HepG2 (cell line): Measurements from ENCODE around the gene NEDD4. TPM values are rescaled to one million over a fixed set of nuclear protein-coding genes. Genes with fewer than 3 reads are reported as not detected.

Experiments
- ATAC-seq: fragments of 200-7000 bp; cut with Tn5 transposase; 3 replicates; pipeline ENCODE4 v1.9.1; 2020; ENCODE audit warnings: mild to moderate bottlenecking, moderate library complexity
- BruUV-seq: library from RNA; stranded (reverse); fragments of 400-500 nt; replicated peaks from 2 replicates; lab custom pipeline; 2021; lab: Mats Ljungman, UMichigan
- CTCF ChIA-PET: fragments of 300-600 bp; formaldehyde crosslinking; extraction: SDS; loops from one replicate; lab custom pipeline; 2021; ENCODE audit warnings: low total read pairs, inconsistent platforms, low intra/inter-chr PET ratio; lab: Yijun Ruan, JAX
- POLR2A ChIA-PET: fragments of 350-600 bp; sonication (Branson Sonifier 250); formaldehyde crosslinking; loops from one replicate; lab custom pipeline; 2020; ENCODE audit warnings: antibody characterized with exemption, inconsistent platforms; lab: Yijun Ruan, JAX
- DNase-seq: peaks from one replicate; pipeline ENCODE4 v3.0.0-alpha.2; 2015; ENCODE audit warnings: low spot score
- FAIRE-seq: peaks from 3 replicates; lab custom pipeline; 2011; peaks lifted over from hg19 to GRCh38; lab: Jason Lieb, UNC
- H2AFZ ChIP-seq: one replicate; pipeline ENCODE4 v1.6.1; 2011; ENCODE audit warnings: low read length, inconsistent platforms
- H3K27ac ChIP-seq: fragments of 300-600 bp; 3 replicates; pipeline ENCODE4 v1.8.0; 2011; ENCODE audit warnings: mixed run types, mild to moderate bottlenecking, mixed read lengths, low read length, inconsistent platforms; ENCODE audit not compliant: insufficient read depth; ENCODE audit errors: extremely low read length
- H3K27me3 ChIP-seq, 2 experiments: fragments of 200-600 bp in 1 of 2; 2 replicates in 1 of 2; 3 replicates in 1 of 2; pipeline versions ENCODE4 v1.6.0 to v1.8.0; 2011; ENCODE audit warnings: low read length in 2 of 2, mild to moderate bottlenecking in 2 of 2, moderate library complexity in 2 of 2, inconsistent platforms in 1 of 2; ENCODE audit not compliant: insufficient read depth in 2 of 2, control insufficient read depth in 1 of 2
- H3K36me3 ChIP-seq, 2 experiments: fragments of 200-600 bp in 1 of 2; replicated peaks in 1 of 2; 2 replicates in 1 of 2; 3 replicates in 1 of 2; pipeline versions ENCODE4 v1.5.1 to v1.8.0; 2011; ENCODE audit warnings: low read length in 2 of 2, inconsistent platforms in 1 of 2; ENCODE audit not compliant: insufficient read depth in 2 of 2, control insufficient read depth in 1 of 2
- H3K4me1 ChIP-seq: 2 replicates; pipeline ENCODE4 v1.5.1; 2012; ENCODE audit warnings: low read length, inconsistent platforms; ENCODE audit not compliant: insufficient read depth
- H3K4me2 ChIP-seq: 2 replicates; pipeline ENCODE4 v1.6.0; 2011; ENCODE audit warnings: low read depth, low read length, inconsistent platforms
- H3K4me3 ChIP-seq, 3 experiments: fragments of 200-600 bp in 1 of 3; sonication (generic), shearing (Covaris generic) in 1 of 3; replicated peaks in 1 of 3; 2 replicates each; pipeline ENCODE4 v1.5.1; 2011 to 2016; ENCODE audit warnings: low read length in 3 of 3, inconsistent platforms in 2 of 3, low read depth in 2 of 3, mild to moderate bottlenecking in 2 of 3, control low read depth in 1 of 3, mixed read lengths in 1 of 3; ENCODE audit not compliant: insufficient read depth in 1 of 3
- H3K79me2 ChIP-seq: one replicate; pipeline ENCODE4 v1.6.1; 2011; ENCODE audit warnings: low read length, inconsistent platforms; ENCODE audit not compliant: insufficient read depth
- H3K9ac ChIP-seq: 2 replicates; pipeline ENCODE4 v1.6.0; 2011; ENCODE audit warnings: mild to moderate bottlenecking, low read depth, low read length, inconsistent platforms; ENCODE audit not compliant: insufficient read depth
- H3K9me3 ChIP-seq: 2 replicates; pipeline ENCODE4 v1.5.1; 2012; ENCODE audit warnings: mild to moderate bottlenecking, low read length
- H4K20me1 ChIP-seq: 2 replicates; pipeline ENCODE4 v1.6.0; 2011; ENCODE audit warnings: inconsistent platforms, mild to moderate bottlenecking, low read length, moderate library complexity; ENCODE audit not compliant: insufficient read depth
- ELF1 ChIP-seq: sonication (generic); formaldehyde crosslinking; IDR thresholded peaks from 2 replicates; pipeline ENCODE4 v1.4.0; 2020; ENCODE audit warnings: missing genetic modification reagents
- GABPA ChIP-seq, 2 experiments: IDR thresholded peaks; 2 replicates each; pipeline ENCODE4 v1.6.1; 2011 to 2016; ENCODE audit warnings: low read depth in 2 of 2, low read length in 1 of 2, missing biosample characterization in 1 of 2, missing genetic modification characterization in 1 of 2
- HMGXB4 ChIP-seq, 2 experiments: sonication (generic) in 1 of 2; formaldehyde crosslinking in 1 of 2; IDR thresholded peaks; 2 replicates each; pipeline versions ENCODE4 v1.4.0 to v1.6.1; 2018 to 2020; ENCODE audit warnings: missing genetic modification reagents in 2 of 2, borderline replicate concordance in 1 of 2, low read depth in 1 of 2, mild to moderate bottlenecking in 1 of 2, missing biosample characterization in 1 of 2
- HNF1B ChIP-seq: sonication (generic); formaldehyde crosslinking; IDR thresholded peaks from 2 replicates; pipeline ENCODE4 v1.5.1; 2020; ENCODE audit warnings: mild to moderate bottlenecking, moderate library complexity, missing genetic modification reagents
- POGZ ChIP-seq: sonication (generic); formaldehyde crosslinking; IDR thresholded peaks from 2 replicates; pipeline ENCODE4 v1.4.0; 2020; ENCODE audit warnings: mild to moderate bottlenecking, missing genetic modification reagents
- ZNF407 ChIP-seq: sonication (generic); formaldehyde crosslinking; IDR thresholded peaks from one replicate; pipeline ENCODE4 v1.5.1; 2020; ENCODE audit warnings: mild to moderate bottlenecking, missing genetic modification reagents; ENCODE audit errors: not compliant biosample characterization
- ZNF414 ChIP-seq: sonication (generic); formaldehyde crosslinking; IDR thresholded peaks from 2 replicates; pipeline ENCODE4 v1.5.0; 2020; ENCODE audit warnings: missing genetic modification reagents
- ZNF747 ChIP-seq: sonication (generic); formaldehyde crosslinking; IDR thresholded peaks from 2 replicates; pipeline ENCODE4 v1.8.1; 2023; ENCODE audit warnings: missing genetic modification reagents, mild to moderate bottlenecking, borderline replicate concordance
- WGBS: methylation state at CpG from one replicate; pipeline ENCODE4 v1.1.6; 2017; ENCODE audit warnings: low lambda C conversion rate; 5-methylcytosine and 5-hydroxymethylcytosine counted together
- in situ Hi-C: cut with HindIII; loops from 2 replicates; pipeline ENCODE4 v1.10.0; 2017; ENCODE audit warnings: low pct_unique_long_range_greater_than_20kb; ENCODE audit not compliant: extremely low pct_ligation_motif_present
- intact Hi-C: fragments of 100-400 bp; cut with micrococcal nuclease; formaldehyde crosslinking; loops from one replicate; pipeline ENCODE4 v1.10.0; 2022; ENCODE audit not compliant: unreplicated experiment
- polyA plus RNA-seq, 8 experiments: library from polyadenylated mRNA; depleted of rRNA in 3 of 8; stranded (reverse) in 7 of 8; unstranded in 1 of 8; fragments of >200 nt; fragmentation: Illumina TruSeq in 4 of 8; extraction: Trizol in 4 of 8; gene quantifications; 2 replicates each; pipeline versions ENCODE4 v1.2.1 to v1.2.3, GENCODE V29; 2011 to 2016; ENCODE audit warnings: low read depth in 4 of 8, missing spikeins in 1 of 8, mixed read lengths in 1 of 8; ENCODE audit not compliant: insufficient read depth in 1 of 8
- total RNA-seq, 5 experiments: library from RNA; depleted of rRNA; stranded (reverse); fragments of >200 nt; fragmentation: Illumina TruSeq; extraction: Trizol; gene quantifications; 2 replicates each; pipeline ENCODE4 v1.2.3, GENCODE V29; 2016; ENCODE audit warnings: low read depth in 1 of 5

NEDD4 gene
- total and polyA plus RNA-seq, 2 of the 13 experiments (the other 11 are each of a cell fraction or from before 2014, with no cell fraction given) = 10.4 to 13.0 TPM

GRCh38 chr15:55897560-55898336, 95.7 kb downstream of the NEDD4 start:
- H4K20me1 ChIP-seq = no peaks in the 10 kb centered on the region
- peak; percentile 90 for ATAC-seq
- FAIRE-seq = peak; percentile 71
- POLR2A ChIA-PET = interaction anchor here (0.8 kb wide), 1 partner anchor 96 kb away, joined by 3 read pairs; no protein-coding TSS in a partner anchor
- H3K27me3 ChIP-seq = no peaks in the 10 kb centered on the region
- intact Hi-C loops (no loop called here), in situ Hi-C loops (no loop called here)
- CTCF ChIA-PET = interaction anchor here (1.2 kb wide), 1 partner anchor 155 kb away, joined by 3 read pairs; no protein-coding TSS in a partner anchor
- H3K4me2 ChIP-seq = no peak overlapping the region
- no peaks in the 10 kb centered on the region for H3K36me3 ChIP-seq
- H2AFZ ChIP-seq = no peak overlapping the region
- WGBS = 61% methylated on average over 6 of the region's 6 CpGs
- BruUV-seq = no TSS peak
- no peaks in the 10 kb centered on the region for H3K79me2 ChIP-seq
- peak; percentile 41 for DNase-seq
- no peak overlapping the region for H3K27ac ChIP-seq
- H3K4me3 ChIP-seq = no peak overlapping the region
- H3K9me3 ChIP-seq = no peaks in the 10 kb centered on the region
- no peak overlapping the region for H3K9ac ChIP-seq
- peaks cover 5% of the 10 kb centered on the region for H3K4me1 ChIP-seq
- TF ChIP-seq ELF1 (CRISPR knock-in tag) (peak; percentile 52; the same call in 1 of the 2 replicates), ZNF414 (no peak), POGZ (CRISPR knock-in tag) (no peak), GABPA (IDR thresholded peaks at IDR 0.05; ENCODE audit: low read depth, low read length) (no peak), GABPA (CRISPR knock-in tag; IDR thresholded peaks at IDR 0.05; ENCODE audit: low read depth) (peak; percentile 67), HNF1B (CRISPR knock-in tag) (peak; percentile 38; the same call in 1 of the 2 replicates), HMGXB4 (CRISPR knock-in tag; IDR thresholded peaks at IDR 0.05; ENCODE audit: borderline replicate concordance in 1 of 2, low read depth in 1 of 2) (0 out of 4 replicates have a peak, but pooled peaks of 1 of the 2 experiments have one; percentile 21), ZNF747 (CRISPR knock-in tag) (no peak), ZNF407 (no peak)
